SH-SY5Y (cell line): ENCODE results near the gene NEURL2.

Experiments
- GATA2 ChIP-seq: IDR thresholded peaks from 2 replicates; pipeline ENCODE4 v1.6.1; 2011; ENCODE audit warnings: mild to moderate bottlenecking, low read depth, low read length
- GATA3 ChIP-seq: IDR thresholded peaks from 2 replicates; pipeline ENCODE4 v1.6.1; 2011; ENCODE audit warnings: low read depth, mild to moderate bottlenecking, low read length, moderate library complexity

- TF ChIP-seq GATA2 (no peak), GATA3 (no peak)
Observed at GRCh38 chr20:45882469-45883099, 8.4 kb downstream of the NEURL2 start.
